K562 (cell line): ENCODE results near the gene FHIT. TPM values are rescaled to one million over a fixed set of nuclear protein-coding genes. Genes with fewer than 3 reads are reported as not detected.

Source experiments
- ARID1B ChIP-seq: fragments of 450-650 bp; IDR thresholded peaks from 2 replicates; pipeline ENCODE4 v1.6.1; 2016; ENCODE audit warnings: antibody characterized with exemption, mild to moderate bottlenecking, inconsistent platforms
- C11orf30 ChIP-seq: fragments of 450-650 bp; IDR thresholded peaks from 2 replicates; pipeline ENCODE4 v1.6.1; 2016; ENCODE audit warnings: low read depth, mild to moderate bottlenecking
- DPF2 ChIP-seq: fragments of 450-650 bp; IDR thresholded peaks from 2 replicates; pipeline ENCODE4 v1.6.1; 2016
- EP300 ChIP-seq: IDR thresholded peaks from 2 replicates; pipeline ENCODE4 v1.6.1; 2012; ENCODE audit warnings: low read length, improper control_type of control experiment
- FOXM1 ChIP-seq, 2 experiments: fragments of 450-650 bp in 1 of 2; sonication (generic) in 1 of 2; formaldehyde crosslinking in 1 of 2; IDR thresholded peaks; 2 replicates each; pipeline versions ENCODE4 v1.6.1 to v1.9.0; 2017 to 2022; ENCODE audit warnings: low read depth in 2 of 2, mild to moderate bottlenecking in 2 of 2, missing genetic modification reagents in 1 of 2, moderate library complexity in 1 of 2
- HNRNPLL ChIP-seq: fragments of 200-400 bp; formaldehyde crosslinking; IDR thresholded peaks from 2 replicates; pipeline ENCODE4 v1.6.1; 2017; ENCODE audit warnings: low read length, low read depth, mild to moderate bottlenecking; ENCODE audit not compliant: poor library complexity, severe bottlenecking
- HNRNPUL1 ChIP-seq: fragments of 200-400 bp; formaldehyde crosslinking; IDR thresholded peaks from 2 replicates; pipeline ENCODE4 v1.6.1; 2017; ENCODE audit warnings: low read length
- KAT8 ChIP-seq: fragments of 450-650 bp; IDR thresholded peaks from 2 replicates; pipeline ENCODE4 v1.6.1; 2016; ENCODE audit warnings: low read depth, mild to moderate bottlenecking
- LEF1 ChIP-seq: fragments of 450-650 bp; IDR thresholded peaks from 2 replicates; pipeline ENCODE4 v1.6.1; 2016; ENCODE audit warnings: mild to moderate bottlenecking
- MEIS2 ChIP-seq: fragments of 450-650 bp; IDR thresholded peaks from 2 replicates; pipeline ENCODE4 v1.6.1; 2014; ENCODE audit warnings: mild to moderate bottlenecking; ENCODE audit not compliant: partially characterized antibody
- MTA2 ChIP-seq: fragments of 450-650 bp; IDR thresholded peaks from 2 replicates; pipeline ENCODE4 v1.6.1; 2016; ENCODE audit warnings: low read depth
- NCOR1 ChIP-seq: fragments of 450-650 bp; IDR thresholded peaks from 2 replicates; pipeline ENCODE4 v1.6.1; 2016; ENCODE audit warnings: mild to moderate bottlenecking, moderate library complexity
- PML ChIP-seq: IDR thresholded peaks from 2 replicates; pipeline ENCODE4 v1.6.1; 2012; ENCODE audit warnings: low read length, inconsistent platforms
- STAT5A ChIP-seq: IDR thresholded peaks from 2 replicates; pipeline ENCODE4 v1.6.1; 2012; ENCODE audit warnings: low read length, inconsistent platforms, borderline replicate concordance
- THRAP3 ChIP-seq: fragments of 450-650 bp; IDR thresholded peaks from 2 replicates; pipeline ENCODE4 v1.6.1; 2016; ENCODE audit warnings: mild to moderate bottlenecking, inconsistent platforms, borderline replicate concordance
- XRCC5 ChIP-seq: fragments of 200-400 bp; formaldehyde crosslinking; IDR thresholded peaks from 2 replicates; pipeline ENCODE4 v1.6.1; 2017; ENCODE audit warnings: low read depth, mild to moderate bottlenecking, low read length
- ZNF778 ChIP-seq: fragments of 450-650 bp; formaldehyde crosslinking; IDR thresholded peaks from 2 replicates; pipeline ENCODE4 v1.4.0; 2020; ENCODE audit warnings: mild to moderate bottlenecking, moderate library complexity
- polyA plus RNA-seq, 8 experiments: library from polyadenylated mRNA; depleted of rRNA in 4 of 8; stranded (reverse) in 5 of 8; unstranded in 3 of 8; fragments of >200 nt; fragmentation: Nextera tagmentation in 2 of 8; fragmentation: Illumina TruSeq in 1 of 8; extraction: Ambion mirVana in 2 of 8; extraction: Trizol in 1 of 8; gene quantifications; 2 replicates each; pipeline versions ENCODE4 v1.2.1 to v1.2.3, GENCODE V29; 2011 to 2014; ENCODE audit warnings: inconsistent platforms in 1 of 8, missing spikeins in 1 of 8
- total RNA-seq, 7 experiments: library from RNA; depleted of rRNA in 6 of 7; stranded (reverse); fragments of >200 nt in 6 of 7; fragmentation: Illumina TruSeq in 2 of 7; extraction: Trizol in 2 of 7; gene quantifications; 2 replicates each; pipeline versions ENCODE4 v1.2.1 to v1.2.3, GENCODE V29; 2011 to 2021; ENCODE audit warnings: low replicate concordance in 1 of 7
- TF ChIP-seq, protein P1 (sequence below): fragments of 450-650 bp; IDR thresholded peaks from 2 replicates; pipeline ENCODE4 v1.6.1; 2018; ENCODE audit not compliant: partially characterized antibody
- TF ChIP-seq, protein P2 (sequence below): fragments of 250-450 bp; sonication (Bioruptor Pico); IDR thresholded peaks from 2 replicates; pipeline ENCODE4 v1.5.0; 2021; ENCODE audit warnings: mild to moderate bottlenecking, moderate library complexity
- TF ChIP-seq, protein P3 (sequence below): IDR thresholded peaks from 2 replicates; pipeline ENCODE4 v1.6.1; 2012; ENCODE audit warnings: low read depth, low read length, improper control_type of control experiment, borderline replicate concordance
- TF ChIP-seq, protein P4 (sequence below): sonication (generic); IDR thresholded peaks from 2 replicates; pipeline ENCODE4 v1.6.1; 2016

The FHIT gene
- total and polyA plus RNA-seq, 9 of the 15 experiments (the other 6 are each of a cell fraction or from before 2014, with no cell fraction given) = 1.7 to 9.1 (median 4.3) TPM

DNA sequence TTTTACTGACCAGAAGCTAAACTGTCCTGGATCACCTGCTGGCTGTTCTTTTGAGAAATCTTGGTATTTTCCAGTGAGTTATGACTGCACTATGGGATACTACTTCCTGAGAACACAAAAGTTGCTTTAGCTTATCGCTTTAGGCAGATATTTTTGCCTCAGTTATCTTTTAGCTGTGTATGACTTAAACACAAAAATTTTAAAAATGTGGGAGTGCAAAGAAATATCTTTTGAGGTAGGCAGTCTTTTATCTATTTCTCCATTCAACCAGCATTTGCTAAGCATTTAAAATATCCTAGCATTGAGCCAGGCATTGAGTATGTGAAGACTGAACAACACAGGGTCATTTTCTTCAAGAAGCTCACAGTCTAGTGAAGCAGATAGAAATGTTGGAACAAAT is 981.9 kb downstream of the FHIT start (continued):
- TF ChIP-seq ZNF778 (CRISPR knock-in tag) (no peak), ARID1B (peak; percentile 95), MTA2 (peak; percentile 72), MEIS2 (peak; percentile 42), C11orf30 (no peak), HNRNPLL (no peak), DPF2 (peak; percentile 94), HNRNPUL1 (no peak), LEF1 (peak; percentile 52; the same call in 1 of the 2 replicates), XRCC5 (no peak), KAT8 (no peak), NCOR1 (peak; percentile 92), FOXM1 (IDR thresholded peaks at IDR 0.05; ENCODE audit: low read depth) (peak; percentile 78), FOXM1 (CRISPR knock-in tag; IDR thresholded peaks at IDR 0.05; ENCODE audit: low read depth) (no peak), PML (peak; percentile 71), THRAP3 (no peak), STAT5A (peak; percentile 74), EP300 (peak; percentile 92)
- TF ChIP-seq, protein P1, sequence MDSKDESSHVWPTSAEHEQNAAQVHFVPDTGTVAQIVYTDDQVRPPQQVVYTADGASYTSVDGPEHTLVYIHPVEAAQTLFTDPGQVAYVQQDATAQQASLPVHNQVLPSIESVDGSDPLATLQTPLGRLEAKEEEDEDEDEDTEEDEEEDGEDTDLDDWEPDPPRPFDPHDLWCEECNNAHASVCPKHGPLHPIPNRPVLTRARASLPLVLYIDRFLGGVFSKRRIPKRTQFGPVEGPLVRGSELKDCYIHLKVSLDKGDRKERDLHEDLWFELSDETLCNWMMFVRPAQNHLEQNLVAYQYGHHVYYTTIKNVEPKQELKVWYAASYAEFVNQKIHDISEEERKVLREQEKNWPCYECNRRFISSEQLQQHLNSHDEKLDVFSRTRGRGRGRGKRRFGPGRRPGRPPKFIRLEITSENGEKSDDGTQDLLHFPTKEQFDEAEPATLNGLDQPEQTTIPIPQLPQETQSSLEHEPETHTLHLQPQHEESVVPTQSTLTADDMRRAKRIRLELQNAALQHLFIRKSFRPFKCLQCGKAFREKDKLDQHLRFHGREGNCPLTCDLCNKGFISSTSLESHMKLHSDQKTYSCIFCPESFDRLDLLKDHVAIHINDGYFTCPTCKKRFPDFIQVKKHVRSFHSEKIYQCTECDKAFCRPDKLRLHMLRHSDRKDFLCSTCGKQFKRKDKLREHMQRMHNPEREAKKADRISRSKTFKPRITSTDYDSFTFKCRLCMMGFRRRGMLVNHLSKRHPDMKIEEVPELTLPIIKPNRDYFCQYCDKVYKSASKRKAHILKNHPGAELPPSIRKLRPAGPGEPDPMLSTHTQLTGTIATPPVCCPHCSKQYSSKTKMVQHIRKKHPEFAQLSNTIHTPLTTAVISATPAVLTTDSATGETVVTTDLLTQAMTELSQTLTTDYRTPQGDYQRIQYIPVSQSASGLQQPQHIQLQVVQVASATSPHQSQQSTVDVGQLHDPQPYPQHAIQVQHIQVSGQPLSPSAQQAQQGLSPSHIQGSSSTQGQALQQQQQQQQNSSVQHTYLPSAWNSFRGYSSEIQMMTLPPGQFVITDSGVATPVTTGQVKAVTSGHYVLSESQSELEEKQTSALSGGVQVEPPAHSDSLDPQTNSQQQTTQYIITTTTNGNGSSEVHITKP = peak; percentile 32
- TF ChIP-seq, protein P2, sequence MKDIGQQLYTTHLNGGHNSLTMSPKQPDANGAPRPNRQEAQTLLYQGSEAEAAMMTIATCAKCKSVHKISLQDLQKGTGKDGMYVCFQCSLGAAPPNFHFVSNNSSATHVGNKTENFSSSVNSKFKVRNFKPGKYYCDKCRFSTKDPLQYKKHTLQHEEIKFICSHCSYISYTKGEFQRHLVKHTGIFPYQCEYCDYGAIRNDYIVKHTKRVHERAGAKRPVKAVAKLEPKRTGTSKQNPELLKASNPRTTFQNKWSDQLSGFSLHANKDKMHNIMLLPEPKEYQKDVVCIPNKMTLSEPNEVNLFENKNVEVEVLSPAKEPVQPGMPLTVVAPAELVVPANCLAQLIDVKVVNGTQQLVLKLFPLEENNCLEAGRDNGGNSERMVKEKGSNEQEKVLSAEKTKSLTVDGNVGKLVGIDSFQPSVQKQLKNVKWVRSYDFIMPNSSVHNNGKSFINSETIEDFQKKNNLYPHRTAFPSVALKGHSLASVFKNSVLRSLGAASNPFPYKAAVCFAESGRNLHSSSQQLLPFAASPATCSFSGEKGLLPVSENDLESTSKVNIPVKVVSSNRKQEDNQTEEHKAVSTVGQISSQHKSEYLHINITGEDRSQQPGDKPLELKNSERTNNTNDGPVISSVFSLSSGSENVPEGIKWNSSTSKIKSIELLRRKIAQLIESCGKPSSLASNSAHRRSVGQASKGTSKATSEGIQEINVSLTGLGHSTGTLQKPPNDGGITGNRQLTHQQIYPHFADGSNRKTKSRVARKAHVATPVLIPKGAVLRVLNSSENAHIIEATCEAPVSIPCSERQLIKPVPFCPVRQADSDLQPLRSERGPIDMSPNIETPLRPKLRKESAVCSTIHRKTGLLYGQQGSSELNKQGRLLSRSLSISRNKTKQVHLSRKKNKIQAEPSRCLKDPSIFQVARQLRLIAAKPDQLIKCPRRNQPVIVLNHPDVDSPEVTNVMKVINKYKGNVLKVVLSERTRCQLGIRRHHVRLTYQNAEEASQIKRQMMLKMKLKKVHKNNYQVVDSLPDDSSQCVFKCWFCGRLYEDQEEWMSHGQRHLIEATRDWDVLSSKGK (CRISPR knock-in tag) = no peak
- TF ChIP-seq, protein P3, sequence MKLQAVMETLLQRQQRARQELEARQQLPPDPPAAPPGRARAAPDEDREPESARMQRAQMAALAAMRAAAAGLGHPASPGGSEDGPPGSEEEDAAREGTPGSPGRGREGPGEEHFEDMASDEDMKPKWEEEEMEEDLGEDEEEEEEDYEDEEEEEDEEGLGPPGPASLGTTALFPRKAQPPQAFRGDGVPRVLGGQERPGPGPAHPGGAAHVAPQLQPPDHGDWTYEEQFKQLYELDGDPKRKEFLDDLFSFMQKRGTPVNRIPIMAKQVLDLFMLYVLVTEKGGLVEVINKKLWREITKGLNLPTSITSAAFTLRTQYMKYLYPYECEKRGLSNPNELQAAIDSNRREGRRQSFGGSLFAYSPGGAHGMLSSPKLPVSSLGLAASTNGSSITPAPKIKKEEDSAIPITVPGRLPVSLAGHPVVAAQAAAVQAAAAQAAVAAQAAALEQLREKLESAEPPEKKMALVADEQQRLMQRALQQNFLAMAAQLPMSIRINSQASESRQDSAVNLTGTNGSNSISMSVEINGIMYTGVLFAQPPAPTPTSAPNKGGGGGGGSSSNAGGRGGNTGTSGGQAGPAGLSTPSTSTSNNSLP = peak; percentile 55; the same call in 1 of the 2 replicates
- TF ChIP-seq, protein P4, sequence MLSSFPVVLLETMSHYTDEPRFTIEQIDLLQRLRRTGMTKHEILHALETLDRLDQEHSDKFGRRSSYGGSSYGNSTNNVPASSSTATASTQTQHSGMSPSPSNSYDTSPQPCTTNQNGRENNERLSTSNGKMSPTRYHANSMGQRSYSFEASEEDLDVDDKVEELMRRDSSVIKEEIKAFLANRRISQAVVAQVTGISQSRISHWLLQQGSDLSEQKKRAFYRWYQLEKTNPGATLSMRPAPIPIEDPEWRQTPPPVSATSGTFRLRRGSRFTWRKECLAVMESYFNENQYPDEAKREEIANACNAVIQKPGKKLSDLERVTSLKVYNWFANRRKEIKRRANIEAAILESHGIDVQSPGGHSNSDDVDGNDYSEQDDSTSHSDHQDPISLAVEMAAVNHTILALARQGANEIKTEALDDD = peak; percentile 77; the same call in 1 of the 2 replicates
